Measurements from ENCODE around the gene RASAL1.

The RASAL1 gene

DNA sequence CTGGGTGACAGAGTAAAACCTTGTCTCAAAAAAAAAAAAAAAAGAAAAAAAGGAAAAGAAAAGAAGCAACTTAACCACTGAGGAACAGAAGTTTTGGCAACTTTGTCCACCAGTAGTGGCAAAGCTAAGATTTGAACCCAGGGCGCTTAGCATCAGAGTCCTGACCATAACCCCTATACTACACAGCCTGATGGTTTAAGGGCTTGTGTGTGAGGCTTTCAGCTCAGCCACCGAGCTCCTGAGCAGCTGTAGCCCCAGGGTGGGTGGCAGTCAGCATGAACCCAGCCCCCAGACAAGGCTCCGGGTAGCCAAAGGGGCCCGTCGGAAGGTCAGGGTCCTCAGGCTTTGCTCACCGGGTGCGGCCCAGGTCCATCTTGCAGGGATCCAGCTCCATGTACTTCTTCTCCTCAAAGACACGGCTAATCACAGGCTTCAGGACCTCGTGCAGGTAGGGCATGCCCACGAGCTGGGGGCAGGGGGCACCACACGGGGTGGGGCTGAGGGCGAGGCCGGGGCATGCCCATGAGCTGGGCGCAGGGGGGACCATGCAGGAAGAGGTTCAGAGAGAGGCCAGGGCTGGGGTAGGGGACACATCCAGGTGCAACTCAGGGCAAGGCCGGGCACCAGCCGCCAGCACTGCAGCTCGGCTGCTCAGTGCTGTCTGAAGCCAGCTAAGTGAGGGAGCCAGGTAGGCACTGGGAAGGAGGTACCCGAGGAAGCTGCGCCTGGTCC is 20.9 kb downstream of the RASAL1 start:
- DNase-seq: no peak

DNA sequence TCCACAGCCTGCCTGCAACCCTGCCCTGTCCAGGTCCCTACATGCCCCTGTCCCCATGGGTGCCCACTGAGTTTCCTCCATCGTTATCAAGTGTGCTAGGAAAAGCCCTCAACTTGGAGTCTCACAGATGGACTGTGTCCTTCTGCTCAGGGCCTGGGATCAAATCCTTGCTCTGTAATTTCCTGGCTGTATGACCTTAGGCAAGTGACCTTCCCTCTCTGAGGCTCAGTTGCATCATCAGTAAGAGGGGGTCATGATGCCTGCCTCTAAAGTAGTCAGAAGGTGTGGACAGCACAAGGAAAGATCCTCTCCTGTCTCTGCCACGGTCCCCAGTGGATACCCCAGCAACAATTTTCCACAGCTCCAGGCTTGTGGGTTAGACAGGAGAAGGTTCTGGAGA is 22.2 kb downstream of the RASAL1 start:
- DNase-seq: no peak

DNA sequence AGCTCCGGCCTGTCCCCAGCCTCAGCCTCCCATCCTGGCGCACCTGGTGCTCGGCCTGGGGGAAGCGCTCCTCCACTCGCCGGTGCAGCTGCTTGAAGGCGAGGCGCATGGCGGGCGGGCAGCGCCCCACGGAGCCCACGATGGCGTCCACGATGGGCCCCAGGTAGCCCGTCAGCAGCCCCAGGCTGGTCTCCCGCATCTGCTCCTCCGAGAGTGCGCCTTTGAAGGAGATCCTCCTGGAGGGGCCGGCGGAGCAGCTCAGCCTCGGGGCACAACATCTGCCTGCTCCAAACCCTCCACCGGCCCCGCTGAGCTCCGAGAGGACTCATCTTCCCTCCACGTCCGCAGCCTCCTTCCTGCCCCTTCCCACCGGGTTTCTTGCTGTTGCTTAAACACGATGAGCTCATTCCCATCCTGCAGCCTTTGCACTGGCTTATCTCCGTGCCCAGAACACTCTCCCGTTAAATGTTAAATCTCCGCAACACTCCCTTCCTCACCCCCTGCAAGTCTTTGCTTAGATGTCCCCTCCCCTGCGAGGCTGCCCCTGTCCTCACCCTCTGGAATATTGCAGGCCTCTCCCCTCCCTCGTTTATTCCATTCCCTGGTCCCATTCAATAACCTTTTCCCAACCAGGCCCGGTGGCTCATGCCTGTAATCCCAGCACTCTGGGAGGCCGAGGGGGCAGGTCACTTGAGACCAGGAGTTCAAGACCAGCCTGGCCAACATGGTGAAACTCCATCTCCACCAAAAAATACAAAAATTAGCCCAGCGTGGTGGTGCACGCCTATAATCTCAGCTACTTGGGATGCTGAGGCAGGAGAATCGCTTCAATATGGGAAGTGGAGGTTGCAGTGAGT is 23.3 kb downstream of the RASAL1 start:
- DNase-seq: no peak

DNA sequence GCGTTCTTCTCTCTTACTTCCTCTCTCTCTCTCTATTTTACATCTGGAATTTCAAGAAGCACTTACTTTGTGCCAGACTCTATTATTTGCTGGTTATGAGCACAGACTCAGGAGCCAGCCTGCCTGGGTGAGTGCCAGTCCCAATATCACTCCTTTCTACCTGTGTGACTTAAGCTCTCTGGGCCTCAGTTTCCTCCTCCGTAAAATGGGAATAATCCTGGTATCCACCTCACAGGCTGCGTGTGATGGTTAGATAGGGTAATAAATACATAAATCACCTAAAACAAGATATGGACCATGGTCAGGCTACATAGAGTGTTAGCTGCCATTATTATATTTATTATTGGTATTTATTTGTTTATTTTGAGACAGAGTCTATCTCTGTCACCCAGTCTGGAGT is 24.3 kb downstream of the RASAL1 start:
- no peak for DNase-seq

DNA sequence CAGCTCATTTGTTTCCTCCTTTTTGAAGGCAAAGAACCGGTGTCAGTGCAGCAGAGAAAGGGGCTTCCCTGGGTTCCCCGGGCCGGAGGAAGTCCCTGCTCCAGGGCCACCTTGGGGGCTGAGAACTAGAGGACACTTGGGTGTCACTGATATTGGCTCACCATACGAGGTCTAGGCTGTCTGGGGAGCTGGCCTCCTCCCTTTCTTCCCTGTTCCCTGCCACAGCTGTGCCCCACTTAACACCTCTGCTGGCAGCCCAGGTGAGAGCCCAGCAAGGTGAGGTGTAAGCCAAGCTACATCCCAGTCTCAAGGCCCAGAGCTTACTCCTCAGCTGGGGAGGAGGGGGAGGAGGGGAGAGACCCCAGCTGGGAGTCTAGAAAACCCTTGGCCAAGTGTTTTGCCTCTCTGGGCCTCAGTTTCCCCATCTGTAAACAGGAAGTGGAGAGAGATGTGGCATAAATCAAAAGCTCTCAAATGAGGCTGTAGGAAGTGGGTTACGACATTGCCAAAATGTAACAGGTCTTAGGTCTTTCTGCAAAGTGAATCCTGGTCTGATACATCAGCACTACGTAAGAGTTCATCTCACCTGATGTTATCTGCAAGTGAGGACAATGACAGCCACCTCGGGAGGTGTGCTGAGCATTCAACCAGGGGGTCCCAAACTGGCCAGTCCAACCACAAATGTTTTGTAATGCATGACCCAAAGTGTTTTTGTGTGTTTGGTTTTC is 25.5 kb downstream of the RASAL1 start:
- DNase-seq: no peak

DNA sequence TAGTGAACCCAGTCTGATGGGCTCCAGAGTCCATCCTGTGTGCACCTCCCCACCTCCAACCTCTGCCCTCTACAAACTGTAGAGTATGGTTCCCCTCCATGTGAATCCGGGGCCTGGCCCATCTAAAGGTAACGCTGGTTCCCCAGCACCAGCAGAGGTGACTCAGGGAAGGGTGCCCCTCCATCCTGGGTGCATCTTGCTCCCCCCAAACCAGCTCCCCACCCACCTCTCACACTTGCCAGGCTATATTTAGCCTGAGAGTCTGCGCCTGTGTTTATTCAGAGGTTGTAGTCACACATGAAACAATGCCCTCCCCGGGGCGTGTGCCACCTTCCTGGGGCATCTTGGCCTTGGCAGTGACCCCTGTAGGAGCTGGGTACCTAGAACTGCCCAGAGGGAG is 26.2 kb downstream of the RASAL1 start:
- no peak for DNase-seq

DNA sequence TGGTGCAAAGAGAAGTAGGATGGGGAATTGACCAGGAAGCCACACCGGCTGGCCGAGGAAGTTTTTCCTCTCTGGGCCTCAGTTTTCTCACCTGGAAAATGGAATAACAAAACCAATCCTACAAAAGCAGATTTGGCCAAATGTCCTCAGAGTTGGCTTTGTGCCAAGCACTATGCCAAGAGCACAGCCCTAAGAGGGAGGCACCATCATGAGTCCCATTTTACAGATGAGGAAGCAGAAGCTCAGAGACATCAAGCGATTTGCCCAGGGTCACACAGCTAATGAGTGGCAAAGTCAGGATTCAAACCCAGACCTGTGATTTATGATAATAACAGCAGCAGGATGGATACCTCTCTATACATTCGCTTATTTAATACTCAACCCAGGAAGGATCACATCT is 27.3 kb downstream of the RASAL1 start:
- DNase-seq: no peak

DNA sequence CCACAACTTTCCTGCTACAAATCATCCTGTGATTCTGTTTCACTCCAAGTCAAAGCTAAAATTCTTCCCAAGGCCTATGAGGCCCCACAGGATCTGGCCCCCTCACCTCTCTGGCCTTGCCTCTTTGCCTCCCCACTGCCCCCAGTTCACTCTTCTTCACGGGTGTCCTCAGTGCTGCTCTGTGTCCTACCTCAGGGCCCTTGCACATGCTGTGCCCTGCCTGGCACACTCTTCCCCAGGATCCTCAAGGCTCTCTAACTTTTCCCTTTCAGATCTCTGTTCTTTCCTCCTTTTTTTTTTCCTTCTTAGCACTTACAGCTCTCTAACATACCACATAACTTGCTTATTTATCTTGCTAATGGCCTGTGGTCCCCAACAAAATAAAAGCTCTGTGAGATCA is 29.2 kb downstream of the RASAL1 start:
- no peak for DNase-seq

DNA sequence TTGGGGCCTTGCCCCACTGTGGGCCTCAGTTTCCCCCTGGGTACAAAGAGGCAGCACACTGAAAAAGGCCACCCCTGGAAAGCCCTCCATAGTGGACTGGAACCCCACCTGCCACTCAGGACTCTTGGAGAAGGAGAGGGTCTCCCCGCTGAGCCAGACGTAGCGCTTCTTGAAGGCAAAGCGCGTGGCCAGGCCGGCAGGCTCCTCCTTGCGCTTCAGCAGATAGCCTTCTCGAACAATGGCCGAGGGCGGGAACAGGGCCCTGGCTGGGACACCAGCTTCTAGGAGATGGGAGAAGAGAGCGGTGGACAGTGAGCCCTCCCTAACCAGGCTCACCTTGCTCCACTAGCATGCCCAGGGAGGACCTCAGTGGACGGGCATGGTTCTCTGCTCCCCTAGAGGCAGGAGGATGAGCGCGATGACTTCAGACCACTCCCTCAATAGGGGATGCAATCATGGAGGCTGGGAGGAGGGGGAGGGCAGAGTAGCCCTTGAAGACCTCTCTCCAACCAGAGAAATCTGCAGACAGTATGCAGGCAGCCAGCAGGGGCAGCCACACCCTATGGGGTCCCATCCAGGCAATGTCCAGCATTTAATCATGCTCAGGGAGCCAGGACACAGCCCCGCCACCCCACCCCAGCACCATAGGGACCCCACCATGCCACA is 29.8 kb downstream of the RASAL1 start:
- DNase-seq: no peak

DNA sequence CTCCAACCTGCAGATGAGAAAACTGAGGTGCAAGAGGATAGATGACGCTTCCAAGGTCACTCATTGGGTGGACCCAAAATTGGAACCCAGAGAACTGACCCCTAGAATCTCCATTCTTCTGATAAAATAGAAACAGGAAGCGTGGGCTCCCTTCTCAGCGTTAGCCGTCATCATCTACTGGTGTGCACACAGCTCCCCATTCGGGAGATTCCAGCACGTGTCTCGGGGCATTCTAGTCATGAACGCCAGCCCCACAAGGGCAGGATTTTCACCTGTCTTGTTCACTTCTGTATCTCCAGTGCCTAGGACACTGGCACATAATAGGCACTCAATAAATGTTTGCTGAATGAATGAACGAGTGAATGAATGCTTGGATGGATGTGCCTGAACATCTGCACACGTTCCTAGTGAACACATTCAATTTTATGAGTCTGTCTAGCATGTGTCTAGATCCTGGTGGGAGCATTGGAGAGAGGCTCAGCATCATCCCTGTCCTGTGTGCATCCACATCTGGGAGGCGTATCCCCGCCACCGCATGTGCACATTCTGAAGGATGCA is 30.5 kb downstream of the RASAL1 start:
- DNase-seq: no peak

DNA sequence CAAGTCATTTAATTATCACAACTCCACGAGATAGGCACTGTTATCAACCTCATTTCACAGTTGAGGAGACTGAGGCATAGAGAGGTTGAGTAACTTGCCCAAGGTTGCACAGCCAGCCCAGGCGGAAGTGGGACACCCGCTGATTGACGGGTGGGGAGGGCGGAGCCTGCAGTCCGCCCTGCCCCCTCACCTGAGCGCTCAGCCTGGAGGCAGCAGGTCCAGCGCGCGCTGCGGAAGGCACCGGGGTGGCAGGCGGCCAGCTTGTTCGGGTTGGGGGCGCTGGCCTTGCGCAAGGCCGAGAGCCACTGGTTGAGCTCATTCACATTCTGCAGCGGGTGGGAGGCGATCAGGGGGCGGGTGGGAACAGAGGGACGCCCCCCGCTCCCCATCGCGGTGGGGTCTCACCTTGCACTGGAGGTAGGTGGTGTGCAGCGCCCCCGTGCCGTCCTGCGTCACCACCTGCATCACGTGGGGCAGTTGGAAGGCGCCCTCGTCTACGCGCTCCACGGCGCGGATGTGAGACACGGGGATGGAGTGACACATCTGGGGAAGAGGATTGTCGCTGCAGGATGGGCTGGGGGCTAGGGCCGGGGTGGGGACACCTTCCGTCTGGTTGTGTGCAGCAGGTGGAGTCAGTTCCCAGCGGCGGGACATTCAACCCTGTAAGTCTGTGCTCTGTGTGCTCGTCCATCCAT is 31.7 kb downstream of the RASAL1 start:
- DNase-seq: no peak

DNA sequence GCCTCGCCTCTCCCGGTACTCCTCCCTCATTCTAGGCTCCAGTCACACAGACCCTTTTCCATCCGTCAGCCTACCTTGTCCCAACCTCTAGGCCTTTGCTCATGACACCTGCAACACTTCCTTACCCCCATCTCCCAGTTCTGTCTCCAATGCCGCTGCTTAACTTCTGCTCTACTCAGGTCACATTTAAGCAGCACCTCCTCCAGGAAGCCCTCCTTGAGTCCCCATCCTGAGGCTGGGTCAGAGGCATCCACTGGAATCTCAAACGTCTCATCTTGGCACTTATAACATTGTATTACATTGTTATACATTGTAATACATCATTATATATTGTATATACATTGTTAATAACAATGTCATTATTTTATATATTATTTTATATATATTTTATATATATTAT is 32.8 kb downstream of the RASAL1 start:
- DNase-seq: no peak

DNA sequence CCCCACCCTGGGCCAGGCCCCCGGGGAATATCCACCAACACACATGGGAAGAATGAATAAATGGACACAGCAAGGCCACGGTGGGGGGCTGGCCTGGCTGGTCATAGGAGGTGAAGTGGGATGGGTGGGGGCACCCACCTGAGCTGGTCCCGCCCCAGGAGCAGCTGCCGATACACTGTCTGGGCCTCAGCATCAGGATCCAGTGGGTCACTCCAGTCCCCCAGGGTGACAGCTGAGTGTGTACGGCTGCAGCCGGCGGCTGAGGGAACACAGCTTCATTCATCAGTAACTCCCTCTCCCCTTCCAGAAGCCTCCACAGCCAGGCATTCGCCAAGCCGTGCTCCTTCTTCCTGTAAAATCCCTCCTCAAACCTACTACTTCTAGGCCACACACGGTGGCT is 33.8 kb downstream of the RASAL1 start:
- DNase-seq: no peak

DNA sequence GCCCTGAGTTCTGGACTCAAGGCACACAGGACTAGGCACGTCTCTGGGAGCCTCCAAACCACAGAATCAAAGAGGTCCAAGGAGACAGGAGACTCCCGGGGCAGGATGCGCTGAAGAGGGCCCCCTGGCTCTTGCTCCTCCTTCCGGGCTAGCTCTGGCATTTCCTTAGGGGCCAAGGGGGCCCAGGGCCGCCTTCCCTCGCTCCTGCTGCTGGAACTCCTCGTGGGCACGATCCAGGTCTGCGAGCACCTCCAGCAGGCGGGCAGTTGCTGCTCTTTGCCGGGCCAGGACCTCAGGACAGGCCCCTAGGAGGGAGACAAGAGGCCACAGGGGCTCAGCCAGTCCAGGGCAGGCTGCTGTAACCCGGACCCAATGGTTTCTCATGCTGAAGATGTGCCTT is 35.8 kb downstream of the RASAL1 start:
- no peak for DNase-seq

DNA sequence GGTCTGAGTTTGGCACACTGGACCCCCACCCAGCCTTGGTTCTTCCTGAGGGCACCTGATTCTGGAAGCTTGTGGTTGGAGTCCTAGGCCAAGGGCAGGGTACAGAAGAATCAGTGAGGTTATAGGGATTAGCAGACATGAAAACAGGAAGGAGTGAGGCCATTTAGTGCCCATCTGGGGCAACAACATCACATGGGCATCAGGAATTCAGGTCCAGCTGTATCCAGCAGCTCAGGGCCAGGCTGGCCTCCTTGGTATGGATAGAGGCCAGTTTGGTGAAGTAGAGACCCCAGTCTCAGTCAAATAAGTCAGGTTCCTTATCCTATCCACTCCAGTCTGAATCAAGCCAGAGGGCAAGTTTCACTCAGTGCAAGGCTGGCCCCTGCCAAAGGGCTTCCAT is 36.2 kb downstream of the RASAL1 start:
- DNase-seq: no peak

DNA sequence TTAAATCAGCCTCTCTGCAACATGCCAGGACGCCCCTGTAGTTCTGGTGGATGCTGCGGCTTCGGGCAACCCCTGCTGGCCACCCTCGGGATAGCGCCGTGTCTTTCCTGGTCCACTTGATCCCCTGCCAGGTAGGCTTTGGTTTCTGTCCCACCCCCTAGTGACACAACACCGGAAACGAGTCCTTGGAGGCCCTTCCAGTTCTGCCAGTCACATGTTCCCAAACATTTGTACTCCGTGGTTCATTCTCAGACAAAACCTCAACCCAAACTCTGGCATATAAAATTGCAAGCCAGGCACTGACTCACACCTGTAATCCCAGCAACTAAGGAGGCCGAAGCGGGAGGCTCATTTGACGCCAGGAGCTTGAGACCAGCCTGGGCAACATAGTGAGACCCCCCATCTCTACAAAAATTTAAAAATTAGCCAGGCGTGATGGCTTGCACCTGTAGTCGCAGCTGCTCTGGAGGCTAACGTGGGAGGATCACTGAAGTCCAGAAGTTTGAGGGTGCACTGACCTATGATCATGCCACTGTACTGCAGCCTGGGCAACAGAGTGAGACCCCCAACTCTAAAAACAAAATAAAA is 37.0 kb downstream of the RASAL1 start:
- DNase-seq: peak; percentile 46 to 77

DNA sequence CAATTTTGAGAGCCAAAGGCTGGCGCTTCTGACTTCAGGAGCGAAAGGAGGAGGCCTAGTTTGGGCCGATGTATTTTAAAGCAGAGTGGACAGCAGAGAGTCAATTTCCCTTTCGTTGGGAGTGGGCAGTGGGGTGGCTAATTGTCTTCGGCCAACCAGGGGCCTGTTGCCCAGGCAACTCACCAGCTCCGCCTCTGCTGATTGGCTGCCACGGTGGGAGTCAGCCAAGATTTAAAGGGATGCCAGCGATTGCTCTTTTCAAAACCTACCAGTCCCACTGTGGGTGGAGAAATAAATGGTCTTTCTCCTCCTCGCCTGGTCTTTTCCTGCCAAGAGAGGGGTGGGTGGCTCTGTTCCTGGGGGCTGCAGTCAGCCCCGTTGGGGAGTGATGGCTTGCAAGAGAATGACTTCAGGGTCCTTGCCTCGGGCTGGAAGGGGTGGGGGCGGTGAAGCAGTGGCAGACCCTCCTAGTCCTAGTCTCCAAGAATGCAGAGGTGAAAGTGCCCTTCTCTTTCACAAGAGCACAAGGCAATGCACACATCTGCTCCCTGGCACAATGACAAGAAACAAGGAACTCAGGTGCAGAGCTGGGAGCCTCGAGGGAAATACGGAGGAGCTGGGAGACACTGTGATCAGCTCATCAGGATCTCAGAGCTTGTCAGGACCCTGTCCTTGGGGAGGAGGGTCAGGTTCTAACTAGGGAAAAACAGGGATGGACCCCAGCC is 37.7 kb downstream of the RASAL1 start:
- no peak for DNase-seq

DNA sequence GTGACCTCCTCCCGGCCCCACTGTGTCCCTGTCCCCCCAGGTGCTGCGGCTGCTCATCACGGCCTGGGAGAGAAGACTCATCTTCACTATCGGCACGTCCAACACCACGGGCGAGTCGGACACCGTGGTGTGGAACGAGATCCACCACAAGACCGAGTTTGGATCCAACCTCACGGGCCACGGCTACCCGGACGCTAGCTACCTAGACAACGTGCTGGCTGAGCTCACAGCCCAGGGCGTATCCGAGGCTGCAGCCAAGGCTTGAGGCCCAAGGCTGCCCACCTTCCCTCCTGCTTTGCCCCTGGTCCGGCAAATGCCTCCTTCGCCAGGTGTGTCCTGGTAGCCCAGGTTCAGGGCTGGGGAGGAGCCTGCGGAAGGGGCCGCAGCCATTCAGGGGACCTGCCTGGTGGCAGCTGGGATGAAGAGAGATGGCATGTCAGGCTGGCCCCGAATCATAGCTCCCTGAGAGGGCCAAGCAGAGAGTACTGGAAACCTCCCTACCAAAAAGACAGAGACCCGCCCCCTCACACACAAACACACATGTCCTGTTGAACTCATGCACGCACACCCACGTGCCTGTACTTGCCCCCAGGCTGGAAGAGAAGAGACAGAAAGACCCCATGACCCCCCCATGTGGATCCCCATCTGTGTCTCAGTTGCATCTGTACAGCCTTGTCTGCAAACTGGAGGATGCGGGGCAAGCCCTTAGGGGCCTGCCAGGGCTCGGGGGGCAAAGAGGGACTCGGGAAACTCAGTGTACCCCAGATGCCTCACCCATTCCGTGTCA is 38.7 kb downstream of the RASAL1 start:
- no peak for DNase-seq

DNA sequence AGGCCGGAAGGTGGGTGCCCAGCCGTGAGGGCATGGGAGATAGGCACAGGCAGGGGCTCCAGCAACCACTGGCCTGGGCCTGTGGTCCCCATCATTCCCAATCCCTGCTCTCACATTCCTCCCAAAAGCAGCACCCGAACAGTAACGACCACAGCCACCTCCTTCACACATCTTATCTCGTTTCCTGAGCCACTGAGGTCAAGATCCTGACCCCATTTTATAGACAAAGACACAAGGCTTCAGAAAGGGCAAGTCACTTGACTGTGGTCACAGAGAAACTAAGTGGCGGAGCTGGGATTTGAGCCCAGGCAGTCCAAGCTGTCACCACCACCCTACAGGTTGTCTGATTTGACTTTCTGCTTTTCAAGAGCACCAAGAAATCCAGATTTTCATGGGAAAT is 40.2 kb downstream of the RASAL1 start:
- DNase-seq: no peak

DNA sequence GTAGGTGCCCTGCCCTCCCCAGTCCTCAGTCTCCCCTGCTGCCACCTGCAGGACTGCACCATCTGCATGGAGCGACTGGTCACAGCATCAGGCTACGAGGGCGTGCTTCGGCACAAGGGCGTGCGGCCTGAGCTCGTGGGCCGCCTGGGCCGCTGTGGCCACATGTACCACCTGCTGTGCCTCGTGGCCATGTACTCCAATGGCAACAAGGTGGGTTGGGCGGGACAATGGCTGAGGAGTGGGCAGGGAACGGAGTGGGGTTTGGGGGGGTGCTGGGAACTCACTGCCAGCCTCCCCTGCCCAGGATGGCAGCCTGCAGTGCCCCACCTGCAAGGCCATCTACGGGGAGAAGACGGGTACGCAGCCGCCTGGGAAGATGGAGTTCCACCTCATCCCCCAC is 40.8 kb downstream of the RASAL1 start:
- no peak for DNase-seq

Data from SW 1271 (cell line).